ENCODE measurements around the gene AKT3.

GRCh38 chr1:243783714-243784113, 66.3 kb downstream of the AKT3 start:
- TF ChIP-seq CTCF (IDR thresholded peaks at IDR 0.05), result no peak
- no peak for TF ChIP-seq POLR2A (IDR thresholded peaks at IDR 0.05)

Measured in esophagus squamous epithelium (tissue), 4 donors.